GM18907 (cell line): ENCODE data around the gene LMBR1.
"Not testable (repeated sequence)": the region's sequence is repeated elsewhere in the genome, so short reads cannot be mapped to it uniquely, and the experiment has no call there.

Source experiments
- ATAC-seq: cut with Tn5 transposase; IDR thresholded peaks from one replicate; pipeline ENCODE4 v1.9.1; 2021; ENCODE audit warnings: mild to moderate bottlenecking, moderate library complexity; ENCODE audit not compliant: unreplicated experiment

Gene LMBR1

DNA sequence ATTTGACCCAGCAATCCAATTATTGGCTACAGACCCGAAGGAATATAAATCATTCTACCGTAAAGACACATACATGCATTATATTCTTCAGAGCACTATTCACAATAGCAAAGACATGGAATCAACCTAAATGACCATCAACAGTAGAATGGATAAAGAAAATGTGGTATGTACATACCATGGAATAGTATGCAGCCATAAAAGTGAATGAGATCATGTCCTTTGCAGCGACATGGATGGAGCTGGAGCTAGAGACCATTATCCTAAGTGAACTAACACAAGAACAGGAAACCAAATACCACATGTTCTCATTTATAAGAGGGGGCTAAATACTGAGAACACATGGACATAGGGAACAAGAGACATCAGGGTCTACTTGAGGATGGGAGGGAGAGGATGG is 44.0 kb downstream of the LMBR1 start:
- ATAC-seq, result no peak

GRCh38 chr7:156845379-156846101 is 47.4 kb downstream of the LMBR1 start:
- ATAC-seq, result no peak

GRCh38 chr7:156843582-156843981 is 49.4 kb downstream of the LMBR1 start:
- ATAC-seq, result not testable (repeated sequence)

GRCh38 chr7:156843157-156843556 is 49.8 kb downstream of the LMBR1 start:
- ATAC-seq, result no peak

- ATAC-seq, result no peak
Measured at GRCh38 chr7:156842740-156843140, 50.2 kb downstream of the LMBR1 start.

GRCh38 chr7:156842317-156842716 is 50.7 kb downstream of the LMBR1 start:
- ATAC-seq, result no peak

DNA sequence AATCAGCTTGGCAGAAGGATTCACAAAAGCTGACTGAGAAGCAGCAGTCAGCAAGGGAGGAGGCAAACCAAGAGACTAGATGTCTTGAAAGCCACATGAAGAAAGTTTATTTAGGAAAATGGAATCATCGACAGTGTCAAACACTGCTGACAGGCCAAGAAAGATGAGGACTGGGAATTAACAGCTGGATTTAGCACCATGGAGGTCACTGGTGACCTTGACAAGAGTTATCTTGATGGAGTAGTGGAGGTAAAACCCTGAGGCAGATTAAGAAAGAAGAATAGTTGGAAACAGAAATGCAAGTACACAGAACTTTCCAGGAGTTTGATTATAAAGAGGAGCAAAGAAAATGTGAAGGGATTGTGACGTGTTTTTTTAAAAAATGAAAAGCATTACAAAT is 51.5 kb downstream of the LMBR1 start:
- no peak for ATAC-seq

DNA sequence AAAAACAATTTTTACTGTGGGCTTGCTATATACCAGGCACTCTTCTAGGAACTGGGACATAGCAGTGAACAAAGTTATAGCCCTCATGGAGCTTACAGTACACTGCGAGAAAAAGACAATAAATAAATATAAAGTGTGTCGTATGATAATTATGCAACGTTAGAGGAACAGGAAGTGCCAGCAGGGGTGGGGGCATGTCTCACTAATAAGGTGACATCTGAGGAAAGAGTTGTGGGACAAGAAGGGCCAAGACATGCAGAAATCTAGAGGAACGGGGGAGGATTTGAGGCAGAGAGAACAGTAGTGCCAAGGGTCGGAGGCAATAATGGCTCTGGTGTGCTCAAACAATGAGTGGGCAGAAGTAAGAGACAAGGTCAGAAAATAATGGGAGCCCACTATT is 52.8 kb downstream of the LMBR1 start:
- ATAC-seq, result no peak

DNA sequence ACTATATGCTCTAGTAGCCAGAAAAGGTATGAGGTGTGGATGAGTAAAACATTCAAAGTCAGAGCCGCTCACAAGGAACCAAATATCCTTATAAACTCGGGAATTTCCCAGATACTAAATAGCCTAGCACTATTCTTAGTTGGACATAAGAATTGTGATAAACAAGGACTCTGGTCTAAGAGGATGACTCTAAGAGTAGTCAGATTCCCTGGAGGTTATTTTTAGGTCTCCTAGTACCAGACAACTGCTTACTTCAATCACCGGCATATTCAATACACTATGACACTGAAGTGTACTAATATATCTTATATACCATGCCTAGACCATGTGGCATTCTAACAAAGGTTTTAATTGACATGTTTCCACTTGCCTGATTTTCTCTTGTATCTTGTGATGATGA is 56.5 kb downstream of the LMBR1 start:
- ATAC-seq, result no peak

GRCh38 chr7:156834462-156834861 is 58.5 kb downstream of the LMBR1 start:
- ATAC-seq, result no peak

- no peak for ATAC-seq
Measured at GRCh38 chr7:156833312-156833711, 59.7 kb downstream of the LMBR1 start.

- no peak for ATAC-seq
Measured at GRCh38 chr7:156832195-156832877, 60.6 kb downstream of the LMBR1 start.

DNA sequence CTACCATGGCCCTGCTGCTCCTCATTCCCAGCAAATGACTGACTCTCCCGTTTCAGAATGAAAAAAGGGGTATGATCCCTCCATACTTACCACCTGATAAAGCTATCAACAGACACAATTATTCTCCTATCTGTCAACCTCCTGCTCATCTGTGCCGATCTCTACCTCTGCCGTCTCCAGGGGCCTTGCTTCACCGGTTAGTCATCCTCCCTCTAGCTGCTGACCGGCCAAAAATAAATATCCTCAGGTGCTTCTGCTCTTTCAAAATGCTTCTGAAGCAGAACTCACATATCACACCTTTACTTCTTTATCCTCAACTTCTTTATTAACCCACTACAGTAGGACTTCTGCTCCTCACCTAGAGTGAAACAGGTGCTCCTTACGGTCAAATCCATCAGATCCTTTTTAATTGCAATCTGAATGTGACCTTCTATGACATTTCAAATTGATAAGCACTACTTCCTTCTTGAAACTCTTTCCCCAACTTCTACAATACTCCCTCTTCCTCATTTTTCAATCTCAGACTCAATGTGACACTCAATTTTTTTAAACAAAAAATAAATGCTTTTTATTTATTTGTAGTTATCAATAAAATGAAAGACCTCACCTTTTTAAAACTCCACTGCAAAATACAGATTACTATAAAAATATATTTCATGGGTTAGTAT is 63.2 kb downstream of the LMBR1 start:
- ATAC-seq, result no peak

DNA sequence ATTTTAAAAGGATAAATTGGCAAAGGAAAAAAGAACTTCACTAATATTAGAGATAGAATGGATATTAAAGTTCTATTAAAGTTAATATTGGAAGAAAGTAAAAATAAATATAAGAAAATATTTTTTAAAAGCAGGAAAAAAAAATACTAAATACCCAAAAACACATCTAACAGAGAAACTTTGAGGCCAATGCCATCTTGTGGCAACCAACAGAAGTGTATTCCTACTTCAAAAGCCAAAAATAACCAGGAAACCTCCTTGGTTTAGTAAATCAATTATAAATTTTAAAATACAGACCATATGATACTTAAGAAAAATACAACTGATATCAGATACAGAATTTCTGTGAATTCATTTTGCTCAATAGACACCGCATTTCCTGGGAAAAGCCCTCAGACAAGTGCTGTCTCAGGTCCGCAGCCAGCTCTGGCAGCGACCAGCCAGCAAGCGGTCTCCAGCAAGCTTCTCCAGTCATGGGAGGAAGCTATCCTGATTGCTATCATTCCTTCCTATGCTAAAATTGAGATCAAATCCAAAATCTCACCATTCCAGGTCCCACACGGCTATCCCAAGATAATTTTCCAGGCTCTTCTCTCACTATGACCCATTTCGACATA is 65.3 kb downstream of the LMBR1 start:
- no peak for ATAC-seq

GRCh38 chr7:156823435-156823834 is 69.5 kb downstream of the LMBR1 start:
- ATAC-seq, result no peak

GRCh38 chr7:156820445-156821063 is 72.4 kb downstream of the LMBR1 start:
- ATAC-seq, result no peak

DNA sequence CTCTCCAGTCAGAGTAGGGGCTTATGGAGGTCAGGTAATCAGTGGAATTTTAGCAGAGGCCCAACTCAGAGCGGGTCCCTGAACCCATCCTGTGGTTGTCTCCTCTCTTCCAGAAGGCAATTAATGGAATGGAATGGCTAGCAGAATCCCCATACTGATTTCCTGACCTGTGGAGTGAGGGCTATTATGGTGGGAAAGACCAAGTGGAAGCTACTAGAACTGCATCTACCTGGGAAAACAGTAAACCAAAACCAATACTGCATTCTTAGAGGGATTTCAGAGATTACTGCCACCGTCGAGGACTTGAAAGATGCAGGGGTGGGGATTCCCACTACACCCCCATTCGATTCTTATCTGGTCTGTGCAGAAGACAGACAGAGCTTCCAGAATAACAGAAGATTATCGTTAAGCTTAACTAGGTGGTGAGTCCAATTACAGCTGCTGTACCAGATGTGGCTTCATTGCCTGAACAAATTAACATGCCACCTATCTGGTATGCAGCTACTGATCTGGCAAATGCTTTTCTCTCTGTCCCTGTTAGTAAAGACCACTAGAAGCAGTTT is 73.2 kb downstream of the LMBR1 start:
- no peak for ATAC-seq

GRCh38 chr7:156818133-156818532 is 74.8 kb downstream of the LMBR1 start:
- ATAC-seq, result no peak

DNA sequence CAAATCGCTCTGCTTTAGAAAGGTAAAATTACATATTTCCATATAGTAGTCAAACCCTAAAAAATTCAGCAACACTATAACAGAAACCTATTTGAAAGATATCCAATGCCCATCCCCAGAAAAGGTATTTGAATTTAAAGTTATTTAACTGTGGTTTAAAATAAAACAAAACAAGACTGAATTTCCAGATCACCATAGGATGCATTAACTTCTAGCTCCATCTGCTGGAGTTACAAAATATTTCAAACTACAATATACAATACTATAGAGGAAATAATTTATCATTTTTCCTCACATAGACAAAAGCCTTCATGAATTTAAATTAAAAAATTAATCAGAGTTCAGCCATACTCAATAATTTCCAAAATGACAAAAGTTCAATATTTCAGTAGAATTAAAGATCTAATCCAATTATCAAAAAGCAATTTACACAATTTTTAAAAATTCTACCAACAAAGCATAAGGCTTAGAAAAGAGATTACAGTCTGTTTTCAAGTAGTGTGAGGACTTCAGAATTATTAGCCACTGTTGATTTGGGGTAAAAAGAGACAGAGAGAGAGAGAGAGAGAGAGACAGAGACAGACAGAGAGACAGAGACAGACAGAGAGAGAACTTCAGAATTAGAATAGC is 75.9 kb downstream of the LMBR1 start:
- no peak for ATAC-seq

DNA sequence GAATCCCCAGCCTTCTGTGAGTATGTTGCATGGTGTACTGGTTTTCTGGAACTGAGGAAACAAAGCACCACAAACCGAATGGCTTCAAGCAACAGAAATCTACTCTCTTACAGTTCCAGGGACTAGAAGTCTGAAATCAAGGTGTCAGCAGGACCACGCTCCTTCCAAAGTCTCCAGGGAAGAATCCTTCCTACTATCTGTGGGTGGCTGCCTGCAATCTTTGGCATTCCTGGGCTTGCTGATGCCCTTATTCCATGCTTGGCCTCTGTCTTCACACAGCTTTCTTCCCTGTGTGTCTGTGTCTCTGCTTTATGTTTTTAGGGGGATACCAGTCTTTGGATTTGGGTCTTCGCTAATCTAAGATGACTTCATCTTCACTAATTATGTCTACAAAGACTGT is 81.3 kb downstream of the LMBR1 start:
- ATAC-seq, result no peak
